HepG2 (cell line): ENCODE results near the gene GRM5. TPM values are rescaled to one million over a fixed set of nuclear protein-coding genes. Genes with fewer than 3 reads are reported as not detected.

Experiments used
- ATAC-seq: fragments of 200-7000 bp; cut with Tn5 transposase; 3 replicates; pipeline ENCODE4 v1.9.1; 2020; ENCODE audit warnings: mild to moderate bottlenecking, moderate library complexity
- BruUV-seq: library from RNA; stranded (reverse); fragments of 400-500 nt; replicated peaks from 2 replicates; lab custom pipeline; 2021; lab: Mats Ljungman, UMichigan
- CTCF ChIA-PET: fragments of 300-600 bp; formaldehyde crosslinking; extraction: SDS; loops from one replicate; lab custom pipeline; 2021; ENCODE audit warnings: low total read pairs, inconsistent platforms, low intra/inter-chr PET ratio; lab: Yijun Ruan, JAX
- POLR2A ChIA-PET: fragments of 350-600 bp; sonication (Branson Sonifier 250); formaldehyde crosslinking; loops from one replicate; lab custom pipeline; 2020; ENCODE audit warnings: antibody characterized with exemption, inconsistent platforms; lab: Yijun Ruan, JAX
- DNase-seq: peaks from one replicate; pipeline ENCODE4 v3.0.0-alpha.2; 2015; ENCODE audit warnings: low spot score
- FAIRE-seq: peaks from 3 replicates; lab custom pipeline; 2011; peaks lifted over from hg19 to GRCh38; lab: Jason Lieb, UNC
- H2AFZ ChIP-seq: one replicate; pipeline ENCODE4 v1.6.1; 2011; ENCODE audit warnings: low read length, inconsistent platforms
- H3K27ac ChIP-seq: fragments of 300-600 bp; 3 replicates; pipeline ENCODE4 v1.8.0; 2011; ENCODE audit warnings: mixed run types, mild to moderate bottlenecking, mixed read lengths, low read length, inconsistent platforms; ENCODE audit not compliant: insufficient read depth; ENCODE audit errors: extremely low read length
- H3K27me3 ChIP-seq, 2 experiments: fragments of 200-600 bp in 1 of 2; 2 replicates in 1 of 2; 3 replicates in 1 of 2; pipeline versions ENCODE4 v1.6.0 to v1.8.0; 2011; ENCODE audit warnings: low read length in 2 of 2, mild to moderate bottlenecking in 2 of 2, moderate library complexity in 2 of 2, inconsistent platforms in 1 of 2; ENCODE audit not compliant: insufficient read depth in 2 of 2, control insufficient read depth in 1 of 2
- H3K36me3 ChIP-seq, 2 experiments: fragments of 200-600 bp in 1 of 2; replicated peaks in 1 of 2; 2 replicates in 1 of 2; 3 replicates in 1 of 2; pipeline versions ENCODE4 v1.5.1 to v1.8.0; 2011; ENCODE audit warnings: low read length in 2 of 2, inconsistent platforms in 1 of 2; ENCODE audit not compliant: insufficient read depth in 2 of 2, control insufficient read depth in 1 of 2
- H3K4me1 ChIP-seq: 2 replicates; pipeline ENCODE4 v1.5.1; 2012; ENCODE audit warnings: low read length, inconsistent platforms; ENCODE audit not compliant: insufficient read depth
- H3K4me2 ChIP-seq: 2 replicates; pipeline ENCODE4 v1.6.0; 2011; ENCODE audit warnings: low read depth, low read length, inconsistent platforms
- H3K4me3 ChIP-seq, 3 experiments: fragments of 200-600 bp in 1 of 3; sonication (generic), shearing (Covaris generic) in 1 of 3; replicated peaks in 1 of 3; 2 replicates each; pipeline ENCODE4 v1.5.1; 2011 to 2016; ENCODE audit warnings: low read length in 3 of 3, inconsistent platforms in 2 of 3, low read depth in 2 of 3, mild to moderate bottlenecking in 2 of 3, control low read depth in 1 of 3, mixed read lengths in 1 of 3; ENCODE audit not compliant: insufficient read depth in 1 of 3
- H3K79me2 ChIP-seq: one replicate; pipeline ENCODE4 v1.6.1; 2011; ENCODE audit warnings: low read length, inconsistent platforms; ENCODE audit not compliant: insufficient read depth
- H3K9ac ChIP-seq: 2 replicates; pipeline ENCODE4 v1.6.0; 2011; ENCODE audit warnings: mild to moderate bottlenecking, low read depth, low read length, inconsistent platforms; ENCODE audit not compliant: insufficient read depth
- H3K9me3 ChIP-seq: 2 replicates; pipeline ENCODE4 v1.5.1; 2012; ENCODE audit warnings: mild to moderate bottlenecking, low read length
- H4K20me1 ChIP-seq: 2 replicates; pipeline ENCODE4 v1.6.0; 2011; ENCODE audit warnings: inconsistent platforms, mild to moderate bottlenecking, low read length, moderate library complexity; ENCODE audit not compliant: insufficient read depth
- BRCA1 ChIP-seq: sonication (generic); formaldehyde crosslinking; IDR thresholded peaks from 2 replicates; pipeline ENCODE4 v1.4.0; 2020; ENCODE audit warnings: missing genetic modification reagents
- CREM ChIP-seq, 2 experiments: sonication (generic) in 1 of 2; formaldehyde crosslinking in 1 of 2; IDR thresholded peaks; 2 replicates each; pipeline versions ENCODE4 v1.4.0 to v1.6.1; 2016 to 2020; ENCODE audit warnings: antibody characterized with exemption in 1 of 2, mild to moderate bottlenecking in 1 of 2, missing genetic modification reagents in 1 of 2
- FUBP1 ChIP-seq: sonication (generic); formaldehyde crosslinking; IDR thresholded peaks from 2 replicates; pipeline ENCODE4 v1.5.1; 2020; ENCODE audit warnings: missing genetic modification reagents, mild to moderate bottlenecking, borderline replicate concordance
- KAT7 ChIP-seq: IDR thresholded peaks from 2 replicates; pipeline ENCODE4 v1.6.1; 2018; ENCODE audit warnings: borderline replicate concordance, missing compliant biosample characterization
- KLF11 ChIP-seq: IDR thresholded peaks from 2 replicates; pipeline ENCODE4 v1.6.1; 2016; ENCODE audit warnings: missing compliant biosample characterization
- KLF12 ChIP-seq: sonication (generic); formaldehyde crosslinking; IDR thresholded peaks from 2 replicates; pipeline ENCODE4 v1.4.0; 2020; ENCODE audit warnings: missing genetic modification reagents, borderline replicate concordance
- MAFF ChIP-seq: IDR thresholded peaks from 2 replicates; pipeline ENCODE4 v1.6.1; 2011; ENCODE audit warnings: low read depth, low read length, improper control_type of control experiment
- MAFK ChIP-seq, 2 experiments: IDR thresholded peaks in 1 of 2; conservative IDR thresholded peaks in 1 of 2; 2 replicates each; pipeline ENCODE4 v1.6.1; 2011; ENCODE audit warnings: improper control_type of control experiment in 2 of 2, low read length in 2 of 2
- NCOR1 ChIP-seq: fragments of 200-600 bp; sonication (generic); IDR thresholded peaks from 2 replicates; pipeline ENCODE4 v1.7.0; 2017; ENCODE audit warnings: antibody characterized with exemption, low read length, borderline replicate concordance
- NONO ChIP-seq, 2 experiments: fragments of 450-650 bp in 1 of 2; sonication (generic) in 1 of 2; formaldehyde crosslinking in 1 of 2; IDR thresholded peaks in 1 of 2; conservative IDR thresholded peaks in 1 of 2; 2 replicates each; pipeline versions ENCODE4 v1.6.1 to v1.8.0; 2017 to 2022; ENCODE audit warnings: mild to moderate bottlenecking in 1 of 2, missing genetic modification reagents in 1 of 2, moderate library complexity in 1 of 2
- RERE ChIP-seq: IDR thresholded peaks from 2 replicates; pipeline ENCODE4 v1.6.1; 2016; ENCODE audit warnings: low read depth, missing genetic modification reagents, missing compliant biosample characterization
- TOPORS ChIP-seq: sonication (generic); formaldehyde crosslinking; IDR thresholded peaks from 2 replicates; pipeline ENCODE4 v1.8.0; 2023; ENCODE audit warnings: mild to moderate bottlenecking, missing genetic modification reagents
- ZBTB43 ChIP-seq: sonication (generic); formaldehyde crosslinking; conservative IDR thresholded peaks from 2 replicates; pipeline ENCODE4 v1.4.0; 2020; ENCODE audit warnings: missing genetic modification reagents
- ZNF501 ChIP-seq: sonication (generic); formaldehyde crosslinking; IDR thresholded peaks from 2 replicates; pipeline ENCODE4 v1.5.1; 2020; ENCODE audit warnings: mild to moderate bottlenecking, moderate library complexity, missing genetic modification reagents
- ZNF674 ChIP-seq: sonication (generic); formaldehyde crosslinking; IDR thresholded peaks from 2 replicates; pipeline ENCODE4 v1.5.0; 2020; ENCODE audit warnings: low read depth, mild to moderate bottlenecking, missing genetic modification reagents
- WGBS: methylation state at CpG from one replicate; pipeline ENCODE4 v1.1.6; 2017; ENCODE audit warnings: low lambda C conversion rate; 5-methylcytosine and 5-hydroxymethylcytosine counted together
- in situ Hi-C: cut with HindIII; loops from 2 replicates; pipeline ENCODE4 v1.10.0; 2017; ENCODE audit warnings: low pct_unique_long_range_greater_than_20kb; ENCODE audit not compliant: extremely low pct_ligation_motif_present
- intact Hi-C: fragments of 100-400 bp; cut with micrococcal nuclease; formaldehyde crosslinking; loops from one replicate; pipeline ENCODE4 v1.10.0; 2022; ENCODE audit not compliant: unreplicated experiment
- polyA plus RNA-seq, 8 experiments: library from polyadenylated mRNA; depleted of rRNA in 3 of 8; stranded (reverse) in 7 of 8; unstranded in 1 of 8; fragments of >200 nt; fragmentation: Illumina TruSeq in 4 of 8; extraction: Trizol in 4 of 8; gene quantifications; 2 replicates each; pipeline versions ENCODE4 v1.2.1 to v1.2.3, GENCODE V29; 2011 to 2016; ENCODE audit warnings: low read depth in 4 of 8, missing spikeins in 1 of 8, mixed read lengths in 1 of 8; ENCODE audit not compliant: insufficient read depth in 1 of 8
- total RNA-seq, 5 experiments: library from RNA; depleted of rRNA; stranded (reverse); fragments of >200 nt; fragmentation: Illumina TruSeq; extraction: Trizol; gene quantifications; 2 replicates each; pipeline ENCODE4 v1.2.3, GENCODE V29; 2016; ENCODE audit warnings: low read depth in 1 of 5

GRM5 gene
- total and polyA plus RNA-seq, 2 of the 13 experiments (the other 11 are each of a cell fraction or from before 2014, with no cell fraction given), result not detected

GRCh38 chr11:88579466-88579865 is 486.3 kb downstream of the GRM5 start (continued):
- no peak for TF ChIP-seq FUBP1 (CRISPR knock-in tag)
- TF ChIP-seq, all 625 proteins: peak for 0

- Histone ChIP-seq H3K79me2 (no peaks in the 10 kb centered on the region), H3K4me3 (no peak overlapping the region), H3K9ac (no peak overlapping the region), H3K27me3 (no peaks in the 10 kb centered on the region), H4K20me1 (no peaks in the 10 kb centered on the region), H3K36me3 (no peaks in the 10 kb centered on the region), H2AFZ (no peak overlapping the region), H3K4me2 (no peak overlapping the region), H3K9me3 (no peaks in the 10 kb centered on the region), H3K27ac (no peak overlapping the region), H3K4me1 (no peaks in the 10 kb centered on the region)
- no TSS peak for BruUV-seq
- 1% methylated on average over 2 of the region's 2 CpGs for WGBS
- in situ Hi-C loops (no loop called here), intact Hi-C loops (no loop called here)
- DNase-seq (no peak), ATAC-seq (no peak), FAIRE-seq (no peak)
- ChIA-PET CTCF (no interaction called here), POLR2A (no interaction called here)
- no peak for TF ChIP-seq CREM (IDR thresholded peaks at IDR 0.05)
- TF ChIP-seq CREM (CRISPR knock-in tag; IDR thresholded peaks at IDR 0.05), result no peak
- no peak for TF ChIP-seq NONO (IDR thresholded peaks at IDR 0.05)
- no peak for TF ChIP-seq NONO (CRISPR knock-in tag; conservative IDR thresholded peaks at IDR 0.05)
- TF ChIP-seq TOPORS (CRISPR knock-in tag), result no peak
- TF ChIP-seq ZNF501 (CRISPR knock-in tag), result no peak
- no peak for TF ChIP-seq BRCA1 (CRISPR knock-in tag)
- no peak for TF ChIP-seq NCOR1
- TF ChIP-seq RERE (CRISPR knock-in tag), result no peak
- no peak for TF ChIP-seq ZBTB43 (CRISPR knock-in tag)
- TF ChIP-seq KLF12 (CRISPR knock-in tag), result no peak
- no peak for TF ChIP-seq KLF11
- no peak for TF ChIP-seq ZNF674 (CRISPR knock-in tag)
- TF ChIP-seq MAFF, result peak; percentile 61; the same call in 1 of the 2 replicates
- peak; percentile 65 to 71; a peak in 3 of 4 replicates for TF ChIP-seq MAFK (conservative IDR thresholded peaks at IDR 0.05 in 1 of 2, IDR thresholded peaks at IDR 0.05 in 1 of 2; ENCODE audit: low read length in 2 of 2)
- TF ChIP-seq KAT7 (CRISPR knock-in tag), result no peak
These were observed 489.0 kb downstream of the GRM5 start for GRCh38 chr11:88576741-88577140.
